Measurements from ENCODE around the gene VENTX.
"Not testable (repeated sequence)": the region's sequence is repeated elsewhere in the genome, so short reads cannot be mapped to it uniquely, and the experiment has no call there.

DNA sequence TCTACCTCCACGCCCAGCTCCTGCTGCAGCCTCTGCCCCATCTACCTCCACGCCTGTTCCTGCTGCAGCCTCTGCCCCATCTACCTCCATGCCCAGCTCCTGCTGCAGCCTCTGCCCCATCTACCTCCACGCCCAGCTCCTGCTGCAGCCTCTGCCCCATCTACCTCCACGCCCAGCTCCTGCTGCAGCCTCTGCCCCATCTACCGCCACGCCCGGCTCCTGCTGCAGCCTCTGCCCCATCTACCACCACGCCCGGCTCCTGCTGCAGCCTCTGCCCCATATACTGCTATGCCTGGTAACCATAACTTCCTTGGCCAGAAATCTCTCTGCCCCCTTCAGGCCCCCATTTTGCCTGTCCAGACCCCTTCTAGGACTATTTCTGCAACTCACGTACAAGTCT, 27.4 kb downstream of the VENTX start:
- not testable (repeated sequence) for TF ChIP-seq EZH2 (IDR thresholded peaks at IDR 0.05); POLR2AphosphoS5 (IDR thresholded peaks at IDR 0.05; ENCODE audit: borderline replicate concordance, low read depth, low read length)

Data from SK-N-MC (cell line).